ENCODE measurements around the gene TRIM8.

TRIM8 gene, protein sequence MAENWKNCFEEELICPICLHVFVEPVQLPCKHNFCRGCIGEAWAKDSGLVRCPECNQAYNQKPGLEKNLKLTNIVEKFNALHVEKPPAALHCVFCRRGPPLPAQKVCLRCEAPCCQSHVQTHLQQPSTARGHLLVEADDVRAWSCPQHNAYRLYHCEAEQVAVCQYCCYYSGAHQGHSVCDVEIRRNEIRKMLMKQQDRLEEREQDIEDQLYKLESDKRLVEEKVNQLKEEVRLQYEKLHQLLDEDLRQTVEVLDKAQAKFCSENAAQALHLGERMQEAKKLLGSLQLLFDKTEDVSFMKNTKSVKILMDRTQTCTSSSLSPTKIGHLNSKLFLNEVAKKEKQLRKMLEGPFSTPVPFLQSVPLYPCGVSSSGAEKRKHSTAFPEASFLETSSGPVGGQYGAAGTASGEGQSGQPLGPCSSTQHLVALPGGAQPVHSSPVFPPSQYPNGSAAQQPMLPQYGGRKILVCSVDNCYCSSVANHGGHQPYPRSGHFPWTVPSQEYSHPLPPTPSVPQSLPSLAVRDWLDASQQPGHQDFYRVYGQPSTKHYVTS

DNA sequence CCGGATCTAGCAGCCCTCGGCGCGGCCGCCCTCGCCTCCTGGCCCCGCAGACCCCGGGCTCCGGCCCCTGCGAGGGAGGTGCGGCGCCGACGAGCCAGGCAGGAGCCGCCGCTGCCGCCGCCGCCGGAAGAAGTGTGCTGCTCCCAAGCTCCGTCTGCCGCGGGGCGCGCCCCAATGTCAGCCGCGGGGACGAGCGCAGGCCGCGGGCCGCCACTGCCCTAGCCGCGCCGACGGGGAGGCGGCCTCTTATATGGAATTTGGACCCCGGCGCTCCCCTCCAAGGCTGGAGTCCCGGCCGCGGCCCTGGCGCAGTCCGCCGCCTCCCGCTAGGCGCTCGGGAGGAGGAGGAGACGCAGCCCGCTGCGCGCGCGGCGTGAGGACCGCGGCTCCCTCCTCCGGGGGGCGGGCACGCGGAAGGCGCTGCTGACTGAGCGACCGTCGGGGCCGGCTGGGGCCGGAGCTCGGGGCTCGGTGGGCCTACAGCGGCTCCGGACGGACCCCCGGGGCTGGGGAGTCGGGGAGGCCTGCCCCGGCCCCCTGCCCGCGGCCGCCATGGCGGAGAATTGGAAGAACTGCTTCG, at the start of gene TRIM8:
Gene TRIM8 (plus strand): TSS at position 414 of the 580 bp plus-strand sequence. CDS start 139 bp downstream, at position 553.
- Histone ChIP-seq H3K27me3 (replicated peaks; ENCODE audit: control insufficient read depth, insufficient read depth, low read length) (no peaks in the 10 kb centered on the region), H3K9ac (ENCODE audit: low read length) (peak within 1 kb of the TSS; percentile 100), H3K9me3 (ENCODE audit: control insufficient read depth, low read length) (no peaks in the 10 kb centered on the region), H3K36me3 (ENCODE audit: control insufficient read depth, insufficient read depth, low read length, severe bottlenecking) (peaks cover 4% of the 10 kb centered on the region), H3K4me3 (ENCODE audit: low read length) (peak within 1 kb of the TSS; percentile 100), H3K4me1 (ENCODE audit: control insufficient read depth, insufficient read depth, low read length) (peaks cover 26% of the 10 kb centered on the region)
- DNase-seq (ENCODE audit: low read depth) = peak; percentile 67

DNA sequence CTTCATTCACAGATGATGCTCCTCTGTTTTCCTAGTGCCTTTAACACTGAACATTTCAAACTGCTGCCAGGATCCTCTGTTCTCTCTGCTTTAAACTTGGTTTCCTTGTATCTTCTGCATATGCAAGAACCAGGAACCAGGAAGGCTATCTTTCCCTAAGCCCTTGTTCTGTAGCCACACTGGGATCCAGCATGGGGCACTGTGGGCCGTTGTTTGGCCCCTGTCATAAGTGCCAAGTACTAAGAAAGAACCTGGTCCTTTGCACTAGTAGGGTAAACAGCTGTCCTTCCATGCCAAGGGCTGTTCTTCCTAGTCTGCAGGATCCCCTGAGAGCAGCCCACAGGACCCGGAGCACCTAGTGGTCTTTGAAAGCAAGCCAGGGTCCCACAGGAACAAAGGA, 49.0 kb upstream of the TRIM8 start:
- Histone ChIP-seq H3K4me3 (ENCODE audit: low read length) (no peak overlapping the region), H3K9ac (ENCODE audit: low read length) (peak overlapping the region; percentile 23), H3K4me1 (ENCODE audit: control insufficient read depth, insufficient read depth, low read length) (peaks cover 52% of the 10 kb centered on the region), H3K9me3 (ENCODE audit: control insufficient read depth, low read length) (no peaks in the 10 kb centered on the region), H3K27me3 (replicated peaks; ENCODE audit: control insufficient read depth, insufficient read depth, low read length) (no peaks in the 10 kb centered on the region), H3K36me3 (ENCODE audit: control insufficient read depth, insufficient read depth, low read length, severe bottlenecking) (peaks cover 9% of the 10 kb centered on the region)
- no peak for DNase-seq (ENCODE audit: low read depth)

DNA sequence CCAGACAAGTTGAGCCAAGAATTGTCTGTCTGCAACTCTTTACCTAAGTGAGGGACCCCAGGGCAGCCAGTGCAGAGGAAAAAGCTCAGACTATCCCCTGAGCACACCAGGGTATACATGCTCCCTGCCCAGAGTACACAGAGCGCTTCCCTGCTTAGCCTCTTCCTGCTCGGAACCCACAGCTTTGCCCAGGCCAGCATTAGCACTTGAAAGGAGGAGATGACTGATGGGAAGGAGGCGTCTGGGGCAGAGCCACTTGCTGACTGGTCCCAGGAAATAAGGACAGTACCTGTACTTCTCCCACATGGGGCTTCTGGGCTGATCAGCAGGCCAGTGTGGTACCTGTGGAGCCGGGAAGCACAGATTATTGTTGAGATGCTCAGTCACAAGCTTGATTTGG, 48.4 kb upstream of the TRIM8 start:
- H3K9me3 ChIP-seq (ENCODE audit: control insufficient read depth, low read length) = no peaks in the 10 kb centered on the region
- DNase-seq (ENCODE audit: low read depth) = no peak
- peaks cover 9% of the 10 kb centered on the region for H3K36me3 ChIP-seq (ENCODE audit: control insufficient read depth, insufficient read depth, low read length, severe bottlenecking)
- peaks cover 58% of the 10 kb centered on the region for H3K4me1 ChIP-seq (ENCODE audit: control insufficient read depth, insufficient read depth, low read length)
- no peak overlapping the region for H3K4me3 ChIP-seq (ENCODE audit: low read length)
- H3K27me3 ChIP-seq (replicated peaks; ENCODE audit: control insufficient read depth, insufficient read depth, low read length) = no peaks in the 10 kb centered on the region
- H3K9ac ChIP-seq (ENCODE audit: low read length) = peak overlapping the region; percentile 5

DNA sequence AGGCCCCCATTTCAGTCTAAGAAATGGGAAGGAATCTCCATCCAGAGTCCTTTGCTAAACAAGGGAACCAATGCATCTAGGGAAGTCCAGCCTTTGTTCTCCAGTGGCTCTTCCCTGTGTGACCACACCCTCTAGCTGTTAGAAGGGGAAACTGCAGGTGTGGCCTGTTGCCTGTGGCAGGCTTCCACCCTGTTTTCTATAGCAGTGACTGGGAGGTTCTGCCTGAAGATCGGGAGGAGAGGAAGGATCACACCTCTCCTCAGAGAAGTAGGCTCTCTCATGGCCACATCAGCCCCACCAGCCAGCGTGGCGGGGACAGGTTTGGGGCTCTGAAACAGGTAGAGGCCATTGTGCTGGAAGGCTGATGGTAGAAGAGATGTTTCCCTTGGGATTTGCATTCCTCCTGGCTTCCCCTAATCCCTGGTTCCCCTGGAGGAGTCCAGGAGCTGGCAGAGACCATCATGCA, 47.7 kb upstream of the TRIM8 start:
- Histone ChIP-seq H3K27me3 (replicated peaks; ENCODE audit: control insufficient read depth, insufficient read depth, low read length) (no peaks in the 10 kb centered on the region), H3K9me3 (ENCODE audit: control insufficient read depth, low read length) (no peaks in the 10 kb centered on the region), H3K9ac (ENCODE audit: low read length) (peak overlapping the region; percentile 50), H3K4me3 (ENCODE audit: low read length) (no peak overlapping the region), H3K36me3 (ENCODE audit: control insufficient read depth, insufficient read depth, low read length, severe bottlenecking) (peaks cover 9% of the 10 kb centered on the region), H3K4me1 (ENCODE audit: control insufficient read depth, insufficient read depth, low read length) (peaks cover 64% of the 10 kb centered on the region)
- peak; percentile 65 for DNase-seq (ENCODE audit: low read depth)

DNA sequence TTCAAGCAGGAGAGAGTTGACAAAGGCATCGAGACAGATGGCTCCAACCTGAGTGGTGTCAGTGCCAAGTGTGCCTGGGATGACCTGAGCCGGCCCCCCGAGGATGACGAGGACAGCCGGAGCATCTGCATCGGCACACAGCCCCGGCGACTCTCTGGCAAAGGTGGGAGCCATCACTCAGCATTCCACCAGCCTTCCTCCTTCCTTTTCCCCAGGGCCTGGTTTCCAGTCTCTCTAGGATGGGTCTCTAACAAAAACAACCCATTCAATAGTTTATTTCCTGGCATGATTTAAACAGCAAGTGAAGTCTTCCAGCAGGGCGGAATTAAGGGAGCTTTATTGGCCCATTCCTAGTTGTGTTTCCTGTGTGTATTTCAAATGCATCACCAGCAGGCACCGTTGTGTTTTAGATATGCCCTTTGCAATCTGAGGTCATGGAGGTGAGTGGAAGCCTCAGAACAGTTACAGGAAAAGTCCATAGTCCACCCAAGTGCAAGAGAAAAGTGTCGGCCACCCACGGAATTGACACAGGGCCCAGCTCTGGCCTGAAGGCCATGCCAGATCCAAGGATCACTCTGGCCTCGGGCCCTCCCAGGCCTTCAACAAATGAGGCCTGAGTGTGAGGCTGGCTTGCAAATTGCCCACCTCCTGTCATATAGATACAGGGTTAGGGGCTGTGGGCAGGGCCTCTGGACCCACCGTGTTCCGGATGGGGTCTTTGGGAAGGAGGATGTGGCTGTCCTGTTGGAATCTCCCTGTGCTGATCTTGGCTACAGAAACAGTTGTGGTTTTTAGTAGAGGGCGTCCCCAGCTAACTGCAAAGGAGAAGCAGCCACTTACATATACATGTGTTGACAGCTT, 46.9 kb upstream of the TRIM8 start:
- Histone ChIP-seq H3K9ac (ENCODE audit: low read length) (peak overlapping the region; percentile 50), H3K36me3 (ENCODE audit: control insufficient read depth, insufficient read depth, low read length, severe bottlenecking) (peaks cover 9% of the 10 kb centered on the region), H3K27me3 (replicated peaks; ENCODE audit: control insufficient read depth, insufficient read depth, low read length) (no peaks in the 10 kb centered on the region), H3K4me1 (ENCODE audit: control insufficient read depth, insufficient read depth, low read length) (peaks cover 73% of the 10 kb centered on the region), H3K9me3 (ENCODE audit: control insufficient read depth, low read length) (no peaks in the 10 kb centered on the region), H3K4me3 (ENCODE audit: low read length) (no peak overlapping the region)
- no peak for DNase-seq (ENCODE audit: low read depth)

DNA sequence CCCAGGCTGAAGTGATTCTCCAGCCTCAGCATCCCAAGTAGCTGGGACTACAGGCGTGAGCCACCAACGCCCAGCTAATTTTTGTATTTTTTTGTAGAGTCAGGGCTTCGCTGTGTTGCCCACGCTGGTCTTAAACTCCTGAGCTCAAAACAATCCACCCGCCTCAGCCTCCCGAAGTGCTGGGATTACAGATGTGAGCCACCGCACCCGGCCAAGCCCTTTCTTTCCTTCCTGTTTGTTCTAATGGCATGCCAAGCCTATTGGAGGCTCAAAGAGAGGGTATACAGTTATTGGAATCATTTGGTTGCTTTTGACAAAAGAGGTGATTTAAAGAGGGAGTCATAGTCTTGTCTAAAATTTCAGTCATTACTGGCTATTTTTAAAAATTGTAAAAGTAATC, 46.0 kb upstream of the TRIM8 start:
- DNase-seq (ENCODE audit: low read depth) = no peak
- no peaks in the 10 kb centered on the region for H3K9me3 ChIP-seq (ENCODE audit: control insufficient read depth, low read length)
- peaks cover 74% of the 10 kb centered on the region for H3K4me1 ChIP-seq (ENCODE audit: control insufficient read depth, insufficient read depth, low read length)

DNA sequence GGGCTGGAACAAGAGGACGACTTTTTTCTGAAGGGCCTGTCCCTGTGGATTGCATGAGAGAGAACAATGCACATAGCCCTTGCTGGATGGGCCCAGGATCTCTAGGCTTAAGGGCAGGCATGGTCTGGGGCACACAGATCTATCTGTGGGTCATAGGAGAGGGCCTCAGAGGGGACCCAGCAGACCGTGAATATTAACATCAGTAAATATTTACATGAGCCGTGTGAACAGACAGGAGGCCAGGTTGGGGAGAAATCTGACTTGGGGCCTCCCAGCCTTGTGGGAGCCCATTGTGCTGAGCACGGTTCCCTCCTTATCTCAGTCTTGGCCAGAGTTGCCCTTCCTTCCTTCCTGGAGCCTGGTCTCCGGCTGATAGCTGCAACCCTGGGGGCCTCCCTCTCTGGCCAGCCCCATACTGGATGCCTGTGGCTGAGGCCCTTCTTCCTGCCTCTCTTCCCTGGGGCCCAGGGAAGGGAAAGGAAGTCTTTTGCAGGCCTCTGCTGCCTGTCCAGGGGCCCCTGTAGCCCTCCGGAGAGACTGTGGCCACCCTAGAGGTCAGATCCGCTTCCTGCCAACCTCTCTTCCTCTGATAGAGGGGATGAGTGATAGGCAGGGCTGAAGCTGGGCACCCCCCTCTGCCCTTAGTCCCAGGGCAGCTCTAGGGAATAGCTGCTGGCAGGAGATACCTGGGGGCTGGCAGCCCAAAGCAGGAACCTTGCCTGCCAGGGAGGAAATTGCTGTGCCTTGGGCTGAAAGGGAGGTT, 44.5 kb upstream of the TRIM8 start:
- H3K4me1 ChIP-seq (ENCODE audit: control insufficient read depth, insufficient read depth, low read length) = peaks cover 86% of the 10 kb centered on the region
- no peaks in the 10 kb centered on the region for H3K9me3 ChIP-seq (ENCODE audit: control insufficient read depth, low read length)
- DNase-seq (ENCODE audit: low read depth) = peak; percentile 48
- H3K4me3 ChIP-seq (ENCODE audit: low read length) = peak overlapping the region; percentile 42
- peak overlapping the region; percentile 77 for H3K9ac ChIP-seq (ENCODE audit: low read length)
- H3K36me3 ChIP-seq (ENCODE audit: control insufficient read depth, insufficient read depth, low read length, severe bottlenecking) = peaks cover 5% of the 10 kb centered on the region
- H3K27me3 ChIP-seq (replicated peaks; ENCODE audit: control insufficient read depth, insufficient read depth, low read length) = no peaks in the 10 kb centered on the region

More for the DNA sequence above, 46.0 kb upstream of the TRIM8 start:
- Histone ChIP-seq H3K4me3 (ENCODE audit: low read length) (no peak overlapping the region), H3K36me3 (ENCODE audit: control insufficient read depth, insufficient read depth, low read length, severe bottlenecking) (peaks cover 9% of the 10 kb centered on the region), H3K27me3 (replicated peaks; ENCODE audit: control insufficient read depth, insufficient read depth, low read length) (no peaks in the 10 kb centered on the region), H3K9ac (ENCODE audit: low read length) (peak overlapping the region; percentile 50)

DNA sequence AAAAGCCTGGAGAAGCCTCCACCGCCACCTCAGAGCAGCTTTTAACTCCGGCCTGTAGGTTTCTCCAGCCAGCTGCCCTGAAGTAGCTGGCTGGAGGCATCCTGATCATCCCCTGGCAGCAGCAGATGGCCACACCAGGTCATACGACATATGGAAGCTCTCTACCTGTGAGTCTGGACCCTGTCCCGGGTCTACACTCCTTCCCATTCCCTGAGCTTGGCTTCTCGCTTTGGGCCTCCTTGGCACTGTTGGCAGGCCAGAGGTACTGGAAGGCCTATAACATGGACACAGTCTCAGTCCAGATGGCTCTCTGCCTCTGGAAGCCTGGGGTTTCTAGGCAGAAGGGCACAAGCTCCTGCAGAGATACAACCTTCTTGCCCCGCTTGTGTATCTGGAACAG, 43.5 kb upstream of the TRIM8 start:
- Histone ChIP-seq H3K9me3 (ENCODE audit: control insufficient read depth, low read length) (no peaks in the 10 kb centered on the region), H3K36me3 (ENCODE audit: control insufficient read depth, insufficient read depth, low read length, severe bottlenecking) (no peaks in the 10 kb centered on the region), H3K9ac (ENCODE audit: low read length) (peak overlapping the region; percentile 77), H3K4me1 (ENCODE audit: control insufficient read depth, insufficient read depth, low read length) (peaks cover 91% of the 10 kb centered on the region), H3K4me3 (ENCODE audit: low read length) (peak overlapping the region; percentile 2), H3K27me3 (replicated peaks; ENCODE audit: control insufficient read depth, insufficient read depth, low read length) (no peaks in the 10 kb centered on the region)
- no peak for DNase-seq (ENCODE audit: low read depth)

DNA sequence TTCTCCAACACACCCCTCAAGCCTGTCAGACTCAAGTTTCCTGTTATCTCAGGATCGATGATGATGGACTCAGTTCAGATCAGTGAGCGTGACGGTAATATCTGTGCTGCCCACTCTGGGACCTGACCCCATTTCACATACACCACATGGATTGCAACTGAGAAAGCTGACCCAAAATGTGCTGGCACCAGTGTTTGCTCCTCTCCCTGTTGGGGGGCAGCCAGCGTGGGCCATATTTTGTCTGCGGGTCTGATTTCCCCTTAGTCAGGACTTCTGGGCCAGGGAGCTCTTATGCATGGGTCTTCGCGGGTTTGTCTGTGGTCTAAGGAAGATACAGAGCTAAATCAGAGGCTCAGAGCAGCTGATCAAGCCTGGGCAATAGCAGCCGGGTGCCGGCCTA, 42.6 kb upstream of the TRIM8 start:
- H3K9ac ChIP-seq (ENCODE audit: low read length) = peak overlapping the region; percentile 77
- H3K9me3 ChIP-seq (ENCODE audit: control insufficient read depth, low read length) = no peaks in the 10 kb centered on the region
- H3K4me3 ChIP-seq (ENCODE audit: low read length) = peak overlapping the region; percentile 2
- H3K4me1 ChIP-seq (ENCODE audit: control insufficient read depth, insufficient read depth, low read length) = peaks cover 93% of the 10 kb centered on the region
- H3K27me3 ChIP-seq (replicated peaks; ENCODE audit: control insufficient read depth, insufficient read depth, low read length) = no peaks in the 10 kb centered on the region
- H3K36me3 ChIP-seq (ENCODE audit: control insufficient read depth, insufficient read depth, low read length, severe bottlenecking) = no peaks in the 10 kb centered on the region
- DNase-seq (ENCODE audit: low read depth) = no peak

DNA sequence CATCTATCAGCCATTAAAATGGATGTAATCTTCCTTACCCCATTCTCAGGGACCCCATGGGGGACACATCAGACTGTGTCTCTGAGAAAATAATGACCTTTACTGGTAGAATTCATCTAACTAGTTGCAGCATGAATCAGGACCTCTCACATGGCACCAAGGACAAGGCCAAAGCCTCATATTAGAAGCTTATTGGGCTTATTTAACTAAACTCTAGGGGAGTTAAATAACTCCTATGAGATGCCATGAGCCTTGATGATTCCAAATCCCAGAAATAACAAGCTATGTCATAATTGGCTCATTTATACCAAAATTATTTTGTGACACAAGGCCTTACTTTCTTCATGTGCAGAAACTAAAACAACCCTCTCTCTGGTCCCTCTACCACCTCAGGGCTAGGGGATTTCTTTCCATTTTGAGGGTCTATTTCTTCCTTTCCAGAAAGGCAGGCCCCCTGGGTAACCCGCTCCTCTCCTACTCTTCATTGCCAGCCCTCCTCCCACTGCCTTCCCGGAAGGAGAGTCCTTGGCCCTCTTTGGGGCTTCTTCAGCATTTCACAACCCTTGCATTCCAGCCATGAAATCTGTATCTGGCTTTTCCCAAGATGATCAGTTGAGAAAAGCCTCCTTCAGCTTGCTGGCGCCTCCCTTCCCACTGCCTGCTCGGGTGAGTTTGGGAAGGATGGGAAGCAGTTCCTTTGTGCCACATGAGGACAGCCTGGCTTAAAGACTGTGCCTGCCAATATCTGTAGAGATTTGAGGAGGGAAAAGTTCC, 41.8 kb upstream of the TRIM8 start:
- H3K27me3 ChIP-seq (replicated peaks; ENCODE audit: control insufficient read depth, insufficient read depth, low read length) = no peaks in the 10 kb centered on the region
- peaks cover 85% of the 10 kb centered on the region for H3K4me1 ChIP-seq (ENCODE audit: control insufficient read depth, insufficient read depth, low read length)
- H3K4me3 ChIP-seq (ENCODE audit: low read length) = peak overlapping the region; percentile 8
- no peaks in the 10 kb centered on the region for H3K36me3 ChIP-seq (ENCODE audit: control insufficient read depth, insufficient read depth, low read length, severe bottlenecking)
- no peaks in the 10 kb centered on the region for H3K9me3 ChIP-seq (ENCODE audit: control insufficient read depth, low read length)
- peak overlapping the region; percentile 77 for H3K9ac ChIP-seq (ENCODE audit: low read length)
- peak; percentile 79 for DNase-seq (ENCODE audit: low read depth)

Measured in adipocyte (in vitro differentiated cells).